A549 (cell line): ENCODE data around the gene DAZAP1. TPM values are rescaled to one million over a fixed set of nuclear protein-coding genes. Genes with fewer than 3 reads are reported as not detected.
A peak's percentile ranks its signal among the peaks of the same experiment; 100 is the strongest.

ENCODE experiments used
- ATAC-seq, 2 experiments: fragments of 200-7000 bp in 1 of 2; fragments of >200 bp in 1 of 2; cut with Nextera tagmentation in 1 of 2; cut with Tn5 transposase in 1 of 2; 3 replicates each; pipeline versions ENCODE4 v1.8.0 to v1.9.1; 2018 to 2020; ENCODE audit warnings: mild to moderate bottlenecking in 1 of 2, moderate library complexity in 1 of 2
- CTCF ChIA-PET: fragments of 300-600 bp; sonication (Branson Sonifier 250); formaldehyde crosslinking; extraction: SDS; loops from one replicate; lab custom pipeline; 2021; ENCODE audit warnings: antibody characterized with exemption, inconsistent platforms; lab: Yijun Ruan, JAX
- POLR2A ChIA-PET: fragments of 350-600 bp; formaldehyde crosslinking; extraction: SDS; loops from one replicate; lab custom pipeline; 2021; ENCODE audit warnings: antibody characterized with exemption, inconsistent platforms; lab: Yijun Ruan, JAX
- DNase-seq, 2 experiments: peaks; one replicate each; pipeline versions ENCODE4 v3.0.0 to v3.0.0-alpha.2; 2011 to 2016; ENCODE audit warnings: low read depth in 1 of 2, low spot score in 1 of 2
- FAIRE-seq: peaks from 2 replicates; lab custom pipeline; 2011; peaks lifted over from hg19 to GRCh38; lab: Jason Lieb, UNC
- H3K27ac ChIP-seq, 2 experiments: fragments of >200 bp; sonication (Bioruptor Twin); formaldehyde crosslinking; 3 replicates each; pipeline ENCODE4 v1.5.1; 2016 to 2017
- H3K4me1 ChIP-seq: fragments of >200 bp; sonication (Bioruptor Twin); formaldehyde crosslinking; 3 replicates; pipeline ENCODE4 v1.6.1; 2016
- H3K4me2 ChIP-seq: fragments of >200 bp; sonication (Bioruptor Twin); formaldehyde crosslinking; 3 replicates; pipeline ENCODE4 v1.6.1; 2016
- H3K4me3 ChIP-seq: fragments of >200 bp; sonication (Bioruptor Twin); formaldehyde crosslinking; 3 replicates; pipeline ENCODE4 v1.5.1; 2016
- H3K9me3 ChIP-seq: fragments of >200 bp; sonication (Bioruptor Twin); formaldehyde crosslinking; 3 replicates; pipeline ENCODE4 v1.6.1; 2016
- BHLHE40 ChIP-seq: IDR thresholded peaks from 2 replicates; pipeline ENCODE4 v1.6.1; 2012; ENCODE audit warnings: low read depth, low read length, inconsistent platforms
- CBX2 ChIP-seq: fragments of 200-600 bp; sonication (generic); IDR thresholded peaks from 2 replicates; pipeline ENCODE4 v1.6.1; 2016; ENCODE audit warnings: low read depth, mild to moderate bottlenecking, borderline replicate concordance
- CBX8 ChIP-seq: fragments of 200-600 bp; sonication (generic); IDR thresholded peaks from 2 replicates; pipeline ENCODE4 v1.6.1; 2016
- EHF ChIP-seq: fragments of 250-450 bp; sonication (Bioruptor Pico); IDR thresholded peaks from 2 replicates; pipeline ENCODE4 v1.5.0; 2020; ENCODE audit warnings: mild to moderate bottlenecking
- ESRRA ChIP-seq: fragments of 150-350 bp; IDR thresholded peaks from 2 replicates; pipeline ENCODE4 v1.6.1; 2014; ENCODE audit warnings: mild to moderate bottlenecking, low read length, borderline replicate concordance
- FOSL2 ChIP-seq, 2 experiments: fragments of 450-650 bp in 1 of 2; fragments of >200 bp in 1 of 2; sonication (Bioruptor Twin) in 1 of 2; formaldehyde crosslinking; IDR thresholded peaks; 2 replicates each; pipeline versions ENCODE4 v1.5.0 to v1.6.1; 2016 to 2020; ENCODE audit warnings: mild to moderate bottlenecking in 1 of 2, moderate library complexity in 1 of 2
- GATA3 ChIP-seq: IDR thresholded peaks from 2 replicates; pipeline ENCODE4 v1.6.1; 2012; ENCODE audit warnings: borderline replicate concordance
- KDM5A ChIP-seq: fragments of 200-600 bp; sonication (generic); IDR thresholded peaks from 2 replicates; pipeline ENCODE4 v1.6.1; 2016; ENCODE audit warnings: antibody characterized with exemption, mild to moderate bottlenecking
- MAFK ChIP-seq: fragments of 450-650 bp; IDR thresholded peaks from 2 replicates; pipeline ENCODE4 v1.6.1; 2014; ENCODE audit not compliant: partially characterized antibody
- POLR2AphosphoS2 ChIP-seq: conservative IDR thresholded peaks from 2 replicates; pipeline ENCODE4 v1.6.1; 2012; ENCODE audit warnings: low read length, improper control_type of control experiment, inconsistent platforms
- TP53 ChIP-seq: fragments of 250-450 bp; sonication (Bioruptor Pico); IDR thresholded peaks from 2 replicates; pipeline ENCODE4 v1.5.0; 2021; ENCODE audit warnings: mild to moderate bottlenecking, moderate library complexity
- ZC3H11A ChIP-seq: fragments of 450-650 bp; IDR thresholded peaks from 2 replicates; pipeline ENCODE4 v1.6.1; 2014; ENCODE audit warnings: antibody characterized with exemption, mild to moderate bottlenecking
- ZNF302 ChIP-seq: fragments of 250-450 bp; sonication (Bioruptor Pico); IDR thresholded peaks from 2 replicates; pipeline ENCODE4 v1.9.0; 2021; ENCODE audit warnings: inconsistent platforms, mild to moderate bottlenecking, moderate library complexity
- WGBS: methylation state at CpG from one replicate; pipeline ENCODE4 v1.1.6; 2017; ENCODE audit errors: missing lambda C conversion rate; 5-methylcytosine and 5-hydroxymethylcytosine counted together
- polyA plus RNA-seq, 4 experiments: library from polyadenylated mRNA; depleted of rRNA in 3 of 4; stranded (reverse); fragments of >200 nt; fragmentation: RNase III in 1 of 4; extraction: RNeasy Plus Mini Kit Qiagen cat#74134 plus additional on column Dnase treatment in 1 of 4; gene quantifications; 2 replicates in 3 of 4; 3 replicates in 1 of 4; pipeline ENCODE4 v1.2.3, GENCODE V29; 2011 to 2017
- TF ChIP-seq, protein P1 (sequence below): fragments of 200-600 bp; sonication (generic); IDR thresholded peaks from 2 replicates; pipeline ENCODE4 v1.6.1; 2016; ENCODE audit warnings: antibody characterized with exemption, mild to moderate bottlenecking, moderate library complexity
- TF ChIP-seq, protein P2 (sequence below): IDR thresholded peaks from 2 replicates; pipeline ENCODE4 v1.6.1; 2012
- TF ChIP-seq, protein P3 (sequence below): fragments of >200 bp; sonication (Bioruptor Twin); formaldehyde crosslinking; IDR thresholded peaks from 3 replicates; pipeline ENCODE4 v1.5.1; 2016

DAZAP1 gene
- polyA plus RNA-seq, 2 of the 4 experiments (the other 2 are of a cell fraction), result 58.9 to 86.3 TPM

DNA sequence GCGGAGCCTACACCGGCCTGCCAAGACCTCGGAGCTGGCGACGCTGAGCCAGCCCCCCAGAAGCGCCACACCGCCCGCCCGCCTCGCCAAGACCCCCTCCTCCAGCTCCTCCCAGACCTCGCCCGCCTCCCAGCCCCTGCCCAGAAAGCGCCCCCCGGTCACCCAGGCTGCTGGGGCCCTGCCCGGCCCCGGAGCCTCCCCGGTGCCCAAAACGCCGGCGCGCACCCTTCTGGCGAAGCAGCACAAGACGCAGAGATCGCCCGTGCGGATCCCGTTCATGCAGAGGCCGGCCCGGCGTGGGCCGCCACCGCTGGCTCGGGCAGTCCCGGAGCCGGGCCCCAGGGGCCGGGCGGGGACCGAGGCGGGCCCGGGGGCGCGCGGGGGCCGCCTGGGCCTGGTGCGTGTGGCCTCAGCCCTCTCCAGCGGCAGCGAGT lies 61.5 kb downstream of the DAZAP1 start:
- peak in 1 of 2 experiments; percentile 60 for DNase-seq
- POLR2A ChIA-PET, result interaction anchor here (2.0 kb wide), 1 partner anchor 24 kb away, joined by 5 read pairs; no protein-coding TSS in a partner anchor
- H3K4me2 ChIP-seq, result peak overlapping the region; percentile 83
- H3K4me3 ChIP-seq, result peak overlapping the region; percentile 45
- no CpG with 5 or more reads among the region's 47 CpGs for WGBS
- CTCF ChIA-PET, result interaction anchor here (0.9 to 1.8 kb wide), 6 partner anchors 9 to 40 kb away, joined by 3 to 11 read pairs (median 4); no protein-coding TSS in a partner anchor
- TF ChIP-seq ZC3H11A, result no peak
- TF ChIP-seq, protein P1, sequence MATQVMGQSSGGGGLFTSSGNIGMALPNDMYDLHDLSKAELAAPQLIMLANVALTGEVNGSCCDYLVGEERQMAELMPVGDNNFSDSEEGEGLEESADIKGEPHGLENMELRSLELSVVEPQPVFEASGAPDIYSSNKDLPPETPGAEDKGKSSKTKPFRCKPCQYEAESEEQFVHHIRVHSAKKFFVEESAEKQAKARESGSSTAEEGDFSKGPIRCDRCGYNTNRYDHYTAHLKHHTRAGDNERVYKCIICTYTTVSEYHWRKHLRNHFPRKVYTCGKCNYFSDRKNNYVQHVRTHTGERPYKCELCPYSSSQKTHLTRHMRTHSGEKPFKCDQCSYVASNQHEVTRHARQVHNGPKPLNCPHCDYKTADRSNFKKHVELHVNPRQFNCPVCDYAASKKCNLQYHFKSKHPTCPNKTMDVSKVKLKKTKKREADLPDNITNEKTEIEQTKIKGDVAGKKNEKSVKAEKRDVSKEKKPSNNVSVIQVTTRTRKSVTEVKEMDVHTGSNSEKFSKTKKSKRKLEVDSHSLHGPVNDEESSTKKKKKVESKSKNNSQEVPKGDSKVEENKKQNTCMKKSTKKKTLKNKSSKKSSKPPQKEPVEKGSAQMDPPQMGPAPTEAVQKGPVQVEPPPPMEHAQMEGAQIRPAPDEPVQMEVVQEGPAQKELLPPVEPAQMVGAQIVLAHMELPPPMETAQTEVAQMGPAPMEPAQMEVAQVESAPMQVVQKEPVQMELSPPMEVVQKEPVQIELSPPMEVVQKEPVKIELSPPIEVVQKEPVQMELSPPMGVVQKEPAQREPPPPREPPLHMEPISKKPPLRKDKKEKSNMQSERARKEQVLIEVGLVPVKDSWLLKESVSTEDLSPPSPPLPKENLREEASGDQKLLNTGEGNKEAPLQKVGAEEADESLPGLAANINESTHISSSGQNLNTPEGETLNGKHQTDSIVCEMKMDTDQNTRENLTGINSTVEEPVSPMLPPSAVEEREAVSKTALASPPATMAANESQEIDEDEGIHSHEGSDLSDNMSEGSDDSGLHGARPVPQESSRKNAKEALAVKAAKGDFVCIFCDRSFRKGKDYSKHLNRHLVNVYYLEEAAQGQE, result no peak
- peak overlapping the region; percentile 61 to 87 for H3K27ac ChIP-seq
- FAIRE-seq, result no peak
- H3K9me3 ChIP-seq, result no peaks in the 10 kb centered on the region
- ATAC-seq, result peak; percentile 63 to 65
- peaks cover 7% of the 10 kb centered on the region for H3K4me1 ChIP-seq

DNA sequence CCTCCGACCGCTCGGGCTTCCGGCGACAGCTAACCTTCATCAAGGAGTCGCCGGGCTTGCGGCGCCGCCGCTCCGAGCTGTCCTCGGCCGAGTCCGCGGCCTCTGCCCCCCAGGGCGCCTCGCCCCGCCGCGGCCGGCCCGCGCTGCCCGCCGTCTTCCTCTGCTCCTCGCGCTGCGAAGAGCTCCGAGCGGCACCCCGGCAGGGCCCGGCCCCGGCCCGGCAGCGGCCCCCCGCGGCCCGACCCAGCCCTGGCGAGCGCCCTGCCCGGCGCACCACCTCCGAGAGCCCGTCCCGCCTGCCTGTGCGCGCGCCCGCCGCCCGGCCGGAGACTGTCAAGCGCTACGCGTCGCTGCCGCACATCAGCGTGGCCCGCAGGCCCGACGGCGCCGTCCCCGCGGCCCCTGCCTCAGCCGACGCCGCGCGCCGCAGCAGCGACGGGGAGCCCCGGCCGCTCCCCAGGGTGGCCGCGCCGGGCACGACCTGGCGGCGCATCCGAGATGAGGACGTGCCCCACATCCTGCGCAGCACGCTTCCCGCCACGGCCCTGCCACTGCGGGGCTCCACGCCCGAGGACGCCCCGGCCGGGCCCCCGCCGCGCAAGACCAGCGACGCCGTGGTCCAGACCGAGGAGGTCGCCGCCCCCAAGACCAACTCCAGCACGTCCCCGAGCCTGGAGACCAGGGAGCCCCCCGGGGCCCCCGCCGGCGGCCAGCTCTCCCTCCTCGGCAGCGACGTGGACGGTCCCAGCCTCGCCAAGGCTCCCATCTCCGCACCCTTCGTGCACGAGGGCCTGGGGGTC lies 62.1 kb downstream of the DAZAP1 start:
- peak overlapping the region; percentile 61 to 87 for H3K27ac ChIP-seq
- H3K4me1 ChIP-seq, result peaks cover 7% of the 10 kb centered on the region
- H3K4me2 ChIP-seq, result peak overlapping the region; percentile 83
- CTCF ChIA-PET, result interaction anchor here (0.9 to 1.8 kb wide), 5 partner anchors 8 to 40 kb away, joined by 3 to 11 read pairs (median 3); no protein-coding TSS in a partner anchor
- POLR2A ChIA-PET, result interaction anchor here (2.0 kb wide), 1 partner anchor 24 kb away, joined by 5 read pairs; no protein-coding TSS in a partner anchor
- ATAC-seq (peak; percentile 22 to 64; a peak in 5 of 6 replicates), DNase-seq (no peak), FAIRE-seq (no peak)
- H3K9me3 ChIP-seq, result no peaks in the 10 kb centered on the region
- TF ChIP-seq KDM5A (no peak), CBX2 (no peak)
- TF ChIP-seq, protein P2, sequence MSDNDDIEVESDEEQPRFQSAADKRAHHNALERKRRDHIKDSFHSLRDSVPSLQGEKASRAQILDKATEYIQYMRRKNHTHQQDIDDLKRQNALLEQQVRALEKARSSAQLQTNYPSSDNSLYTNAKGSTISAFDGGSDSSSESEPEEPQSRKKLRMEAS, result peak; percentile 34; the same call in 1 of the 2 replicates
- peak overlapping the region; percentile 45 for H3K4me3 ChIP-seq
- 2% methylated on average over 9 of the region's 117 CpGs for WGBS

DNA sequence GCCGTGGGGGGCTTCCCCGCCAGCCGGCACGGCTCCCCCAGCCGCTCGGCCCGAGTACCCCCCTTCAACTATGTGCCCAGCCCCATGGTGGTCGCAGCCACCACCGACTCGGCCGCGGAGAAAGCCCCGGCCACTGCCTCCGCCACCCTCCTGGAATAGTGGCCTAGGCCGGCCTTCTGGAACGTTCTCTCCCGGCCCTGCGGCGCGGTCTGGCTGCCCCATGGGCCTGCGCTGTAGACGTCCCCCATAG lies 62.6 kb downstream of the DAZAP1 start:
- DNase-seq, result no peak
- 91% methylated on average over 7 of the region's 22 CpGs for WGBS
- peak overlapping the region; percentile 45; the same call in 1 of the 3 replicates for H3K4me3 ChIP-seq
- peak overlapping the region; percentile 83 for H3K4me2 ChIP-seq
- no peak for TF ChIP-seq ESRRA
- TF ChIP-seq, all 56 proteins: peak for 0
- ATAC-seq (no peak), FAIRE-seq (no peak)
- ChIA-PET CTCF (no interaction called here), POLR2A (no interaction called here)
- Histone ChIP-seq H3K4me1 (peaks cover 7% of the 10 kb centered on the region), H3K27ac (peak overlapping the region in 1 of 2 experiments; percentile 87; a peak in 2 of 6 replicates), H3K9me3 (no peaks in the 10 kb centered on the region)

DNA sequence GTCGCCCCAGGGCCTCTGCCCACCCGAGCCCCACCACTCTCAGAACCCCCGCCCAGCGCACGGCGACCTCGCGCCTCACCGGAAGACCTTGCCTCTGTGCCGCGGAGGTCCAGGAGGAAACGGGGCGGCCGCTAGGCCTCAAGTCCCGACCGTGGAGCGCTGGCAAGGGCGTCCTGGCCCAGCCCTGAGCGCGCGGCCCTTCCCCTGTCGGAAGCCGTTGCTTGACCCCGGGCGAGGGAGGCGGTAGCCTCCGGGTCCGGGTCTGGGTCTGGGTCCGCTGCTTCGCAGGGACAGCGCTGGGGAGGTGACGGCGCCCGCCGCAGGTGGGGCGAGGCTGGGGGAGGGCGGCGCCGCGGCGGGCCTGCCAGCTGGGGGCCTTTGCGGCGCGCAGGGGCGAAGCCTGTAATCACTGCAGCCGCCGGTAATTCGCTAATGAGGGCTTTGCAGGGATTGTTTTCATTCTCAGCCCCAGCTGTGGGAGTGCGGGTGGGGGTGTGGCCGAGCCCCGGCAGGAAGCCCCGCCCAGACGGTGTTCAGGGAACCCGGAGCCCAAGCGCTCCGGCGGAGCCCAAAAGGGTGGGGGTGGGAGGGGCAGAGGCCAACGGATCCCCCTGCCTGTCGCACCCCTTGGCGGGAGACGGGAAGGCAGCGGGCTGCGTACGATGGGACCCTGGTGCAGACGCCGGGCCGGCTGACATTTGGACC lies 63.1 kb downstream of the DAZAP1 start:
- no peaks in the 10 kb centered on the region for H3K9me3 ChIP-seq
- peaks cover 7% of the 10 kb centered on the region for H3K4me1 ChIP-seq
- CTCF ChIA-PET, result interaction anchor here (1.2 kb wide), 1 partner anchor 44 kb away, joined by 3 read pairs; no protein-coding TSS in a partner anchor
- H3K4me3 ChIP-seq, result no peak overlapping the region
- WGBS, result 79% methylated on average over 14 of the region's 67 CpGs
- no peak for TF ChIP-seq BHLHE40
- TF ChIP-seq ZNF302 (CRISPR knock-in tag), result no peak
- no peak for TF ChIP-seq POLR2AphosphoS2
- TF ChIP-seq, protein P3, sequence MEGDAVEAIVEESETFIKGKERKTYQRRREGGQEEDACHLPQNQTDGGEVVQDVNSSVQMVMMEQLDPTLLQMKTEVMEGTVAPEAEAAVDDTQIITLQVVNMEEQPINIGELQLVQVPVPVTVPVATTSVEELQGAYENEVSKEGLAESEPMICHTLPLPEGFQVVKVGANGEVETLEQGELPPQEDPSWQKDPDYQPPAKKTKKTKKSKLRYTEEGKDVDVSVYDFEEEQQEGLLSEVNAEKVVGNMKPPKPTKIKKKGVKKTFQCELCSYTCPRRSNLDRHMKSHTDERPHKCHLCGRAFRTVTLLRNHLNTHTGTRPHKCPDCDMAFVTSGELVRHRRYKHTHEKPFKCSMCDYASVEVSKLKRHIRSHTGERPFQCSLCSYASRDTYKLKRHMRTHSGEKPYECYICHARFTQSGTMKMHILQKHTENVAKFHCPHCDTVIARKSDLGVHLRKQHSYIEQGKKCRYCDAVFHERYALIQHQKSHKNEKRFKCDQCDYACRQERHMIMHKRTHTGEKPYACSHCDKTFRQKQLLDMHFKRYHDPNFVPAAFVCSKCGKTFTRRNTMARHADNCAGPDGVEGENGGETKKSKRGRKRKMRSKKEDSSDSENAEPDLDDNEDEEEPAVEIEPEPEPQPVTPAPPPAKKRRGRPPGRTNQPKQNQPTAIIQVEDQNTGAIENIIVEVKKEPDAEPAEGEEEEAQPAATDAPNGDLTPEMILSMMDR, result no peak
- no peak for TF ChIP-seq FOSL2 (IDR thresholded peaks at IDR 0.05)
- TF ChIP-seq FOSL2 (CRISPR knock-in tag; IDR thresholded peaks at IDR 0.05), result no peak
- TF ChIP-seq MAFK, result no peak
- no peak for TF ChIP-seq GATA3
- TF ChIP-seq CBX8, result no peak
- TF ChIP-seq, protein P2, result no peak
- no peak for TF ChIP-seq EHF (CRISPR knock-in tag)
- no peak for TF ChIP-seq TP53 (CRISPR knock-in tag)
- ATAC-seq (no peak), FAIRE-seq (no peak), DNase-seq (no peak)
- POLR2A ChIA-PET, result no interaction called here
- peak overlapping the region; percentile 83; the same call in 1 of the 3 replicates for H3K4me2 ChIP-seq
- H3K27ac ChIP-seq, result no peak overlapping the region
